ENCODE measurements around the gene CD79A.
A peak's percentile ranks its signal among the peaks of the same experiment; 100 is the strongest.

CD79A gene

DNA sequence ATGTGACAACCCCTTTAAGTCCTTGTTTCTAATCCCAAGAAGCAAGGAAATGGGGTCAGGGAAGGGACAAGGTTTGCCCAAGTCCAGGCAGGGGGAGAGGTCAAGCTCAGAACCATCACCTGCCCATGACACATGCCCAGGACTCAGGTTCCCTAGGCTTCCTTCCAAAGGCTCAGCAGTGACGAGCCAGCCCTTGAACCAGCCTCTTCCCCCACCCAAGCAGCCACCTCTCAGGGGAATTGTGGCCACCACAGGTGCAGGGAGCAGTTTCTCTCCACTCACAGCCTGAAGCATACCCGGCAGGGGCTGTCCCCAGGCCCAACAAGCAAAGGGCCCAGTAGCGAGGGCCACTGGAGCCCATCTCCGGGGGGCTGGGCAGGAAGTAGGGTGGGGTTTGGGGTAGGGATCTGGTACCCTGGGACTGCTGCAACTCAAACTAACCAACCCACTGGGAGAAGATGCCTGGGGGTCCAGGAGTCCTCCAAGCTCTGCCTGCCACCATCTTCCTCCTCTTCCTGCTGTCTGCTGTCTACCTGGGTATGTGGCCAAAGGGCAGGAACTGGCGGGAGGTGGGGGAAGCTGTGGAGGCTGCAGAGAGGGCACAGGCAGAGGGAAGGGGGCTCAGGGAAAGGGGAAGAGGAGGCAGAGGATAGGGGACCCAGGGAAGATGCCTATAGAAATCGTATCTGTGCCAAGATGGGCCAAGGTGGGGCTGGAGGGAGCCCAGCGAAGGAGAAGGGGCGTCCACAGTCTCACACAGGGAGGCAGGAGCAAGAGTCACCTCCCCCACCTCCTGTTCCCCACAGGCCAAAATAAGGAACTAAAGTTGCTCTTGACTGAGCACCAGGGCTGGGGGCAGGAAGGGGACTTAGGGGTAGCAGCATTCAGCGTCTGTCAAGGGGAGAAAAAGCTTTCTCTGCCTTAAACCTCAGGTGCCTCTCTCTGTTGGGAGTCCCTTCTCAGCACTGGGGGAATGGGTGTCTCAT, at the start of gene CD79A:
CD79A (plus strand) TSS at position 433 of the 986 bp plus-strand sequence; CDS start at position 459, 26 bp downstream.
- no peak for DNase-seq (ENCODE audit: low read depth in 2 of 2)

DNA sequence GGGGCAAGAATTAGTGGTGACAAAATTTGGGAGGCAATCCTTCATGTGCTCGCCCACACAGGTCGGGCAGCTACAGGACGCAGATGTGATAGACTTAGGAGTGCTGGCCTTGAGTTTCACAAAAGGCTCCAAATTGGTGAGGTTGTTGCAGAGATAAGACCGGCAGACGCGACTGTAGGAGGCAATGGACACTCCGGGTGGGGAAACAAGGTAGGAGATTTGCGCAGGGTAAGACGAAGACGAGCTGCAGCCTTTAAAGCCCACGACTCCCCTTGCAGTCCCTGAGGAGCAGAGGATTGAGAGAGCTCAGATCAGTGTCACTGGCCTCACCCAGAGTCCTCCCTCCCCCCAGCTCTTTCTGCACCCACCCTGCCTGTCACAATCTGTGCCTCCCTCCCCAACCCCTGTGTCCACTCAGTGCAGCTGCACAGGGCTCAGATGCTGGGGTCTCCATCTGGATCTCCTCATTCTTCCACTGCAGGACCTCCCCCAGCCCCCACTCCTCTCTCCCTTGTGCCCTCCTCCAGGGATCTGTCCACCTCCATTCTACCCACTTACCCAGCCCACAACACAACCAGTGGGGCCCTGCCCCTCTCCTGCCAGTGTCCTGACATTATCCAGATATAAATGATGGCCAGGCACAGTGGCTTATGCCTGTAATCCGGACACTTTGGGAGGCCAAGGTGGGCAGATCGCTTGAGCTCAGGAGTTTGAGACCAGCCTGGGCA, 38.9 kb upstream of the CD79A start:
- no peak for DNase-seq (ENCODE audit: low read depth in 2 of 2)

DNA sequence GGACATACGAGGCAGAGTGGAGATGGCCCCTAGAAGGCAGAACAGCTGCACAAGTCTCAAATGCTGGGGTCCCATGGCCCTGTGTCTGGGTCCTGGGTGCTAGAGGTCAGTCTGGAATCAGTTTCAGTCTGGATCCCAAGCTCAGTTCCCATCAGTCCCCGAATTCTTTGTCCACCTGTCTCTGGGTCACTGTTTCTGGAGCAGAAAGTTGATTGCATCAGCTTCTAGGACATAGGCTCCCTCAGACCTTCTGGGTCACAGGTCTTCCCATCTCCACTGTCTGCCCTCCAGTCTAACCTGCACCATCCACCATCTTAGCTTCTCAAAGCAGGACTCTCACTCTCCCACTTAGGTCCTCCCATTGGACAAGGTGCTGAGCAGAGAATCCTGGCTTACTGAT, 37.9 kb upstream of the CD79A start:
- DNase-seq (ENCODE audit: low read depth in 2 of 2): no peak

DNA sequence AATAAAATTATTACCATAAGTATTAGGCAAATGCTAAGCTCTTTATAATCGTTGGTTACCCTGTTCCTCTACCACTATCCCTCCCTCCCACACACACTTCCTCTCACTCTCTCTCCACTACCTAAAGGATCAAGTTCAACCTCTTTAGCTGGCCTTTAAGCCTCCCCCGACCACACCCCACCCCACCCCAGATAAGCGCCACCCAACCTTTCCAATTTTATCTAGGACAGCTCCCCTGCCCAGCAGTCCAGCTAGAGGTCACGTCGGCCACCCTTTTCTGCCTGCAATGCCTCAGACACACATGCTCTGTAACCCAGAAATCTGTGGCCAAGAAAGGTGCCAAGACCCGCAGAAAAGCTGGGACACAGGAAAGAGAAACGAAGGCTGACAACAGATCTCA, 33.7 kb upstream of the CD79A start:
- no peak for DNase-seq (ENCODE audit: low read depth in 2 of 2)

DNA sequence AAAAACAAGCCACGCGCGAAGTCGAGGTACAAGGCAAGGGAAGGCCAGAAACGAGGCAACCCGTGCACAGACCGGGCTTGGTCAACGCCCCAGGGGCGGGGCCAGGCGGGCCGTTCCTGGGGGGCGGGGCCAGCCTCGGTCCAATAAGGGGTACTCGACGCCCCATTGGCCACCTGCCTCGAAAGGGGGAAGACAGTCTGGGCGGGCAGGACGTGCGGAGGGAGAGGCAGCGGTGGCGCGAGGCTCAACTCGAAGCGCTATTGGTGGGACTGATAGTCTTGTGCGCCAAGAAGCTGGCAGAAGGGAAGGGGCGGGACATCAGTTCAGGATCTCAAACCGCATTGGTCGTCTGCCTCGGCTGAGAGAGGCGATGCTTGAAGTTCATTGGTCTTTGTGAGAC, 32.5 kb upstream of the CD79A start, which contains the start of gene LYPD4:
LYPD4 (minus strand) TSS at position 83 of the 400 bp plus-strand sequence. CDS start 5,398 bp downstream, outside the sequence.
- no peak for DNase-seq (ENCODE audit: low read depth in 2 of 2)

DNA sequence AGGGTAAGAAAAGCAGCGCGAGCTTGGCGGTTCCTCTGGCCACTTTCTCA, 32.3 kb upstream of the CD79A start, which contains the start of gene DMRTC2:
DMRTC2 (plus strand) TSS at position 42 of the 50 bp plus-strand sequence. CDS start 2,387 bp downstream, outside the sequence.
- DNase-seq (ENCODE audit: low read depth in 2 of 2): no peak

DNA sequence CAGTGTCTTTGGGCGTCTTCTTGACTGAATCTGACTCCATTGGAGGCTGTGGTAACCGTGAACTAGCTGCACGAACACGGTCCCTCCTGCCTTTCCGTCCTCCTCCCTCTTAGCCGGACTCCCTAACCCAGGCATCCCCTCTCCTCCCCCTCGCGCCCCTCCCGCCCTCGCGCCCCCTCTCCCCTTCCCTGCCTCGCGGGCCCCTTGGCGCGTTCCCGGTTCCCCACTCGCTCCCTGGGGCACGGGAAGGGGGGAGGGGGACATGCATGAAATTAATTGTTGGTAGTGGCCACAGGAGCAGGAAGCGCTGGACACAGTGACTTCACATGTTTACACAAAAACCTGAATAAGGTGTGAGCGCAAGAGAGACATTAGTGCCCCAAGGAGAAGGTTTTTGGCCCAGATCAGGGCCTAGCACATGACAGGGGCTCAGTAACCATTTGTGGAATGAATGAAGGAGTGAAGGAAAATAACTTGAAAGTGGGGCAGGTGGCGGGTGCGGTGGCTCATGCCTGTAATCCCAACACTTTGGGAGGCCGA, 32.0 kb upstream of the CD79A start:
- DNase-seq (ENCODE audit: low read depth in 2 of 2): no peak

DNA sequence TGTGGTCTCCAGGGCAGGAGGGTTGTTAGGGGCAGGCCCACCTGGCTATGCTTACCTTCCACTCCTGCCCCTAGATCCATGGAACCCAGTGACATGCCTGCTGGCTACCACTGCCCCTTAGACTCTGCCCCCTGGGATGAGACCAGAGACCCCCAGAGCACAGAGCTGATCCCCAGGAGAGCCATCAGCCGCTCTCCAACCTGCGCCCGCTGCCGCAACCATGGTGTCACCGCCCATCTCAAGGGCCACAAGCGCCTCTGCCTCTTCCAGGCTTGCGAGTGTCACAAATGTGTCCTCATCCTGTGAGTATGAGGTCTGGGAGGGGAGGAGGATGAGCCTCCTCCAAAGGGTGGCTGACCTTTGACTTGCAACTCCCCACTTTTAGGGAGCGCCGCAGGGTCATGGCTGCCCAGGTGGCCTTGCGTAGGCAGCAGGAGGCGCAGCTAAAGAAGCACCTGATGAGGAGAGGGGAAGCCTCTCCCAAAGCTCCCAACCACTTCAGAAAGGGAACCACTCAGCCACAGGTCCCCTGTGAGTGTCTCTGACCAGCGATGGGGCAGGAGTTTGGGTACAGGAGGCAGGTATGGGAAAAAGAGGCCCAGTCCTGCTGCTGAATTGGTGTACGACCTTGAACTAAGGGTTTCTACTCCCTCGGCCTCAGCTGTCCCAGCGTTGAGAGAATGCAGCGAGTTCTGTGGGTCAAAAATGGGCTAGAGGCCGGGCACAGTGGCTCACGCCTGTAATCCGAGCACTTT, 29.6 kb upstream of the CD79A start:
- no peak for DNase-seq (ENCODE audit: low read depth in 2 of 2)

DNA sequence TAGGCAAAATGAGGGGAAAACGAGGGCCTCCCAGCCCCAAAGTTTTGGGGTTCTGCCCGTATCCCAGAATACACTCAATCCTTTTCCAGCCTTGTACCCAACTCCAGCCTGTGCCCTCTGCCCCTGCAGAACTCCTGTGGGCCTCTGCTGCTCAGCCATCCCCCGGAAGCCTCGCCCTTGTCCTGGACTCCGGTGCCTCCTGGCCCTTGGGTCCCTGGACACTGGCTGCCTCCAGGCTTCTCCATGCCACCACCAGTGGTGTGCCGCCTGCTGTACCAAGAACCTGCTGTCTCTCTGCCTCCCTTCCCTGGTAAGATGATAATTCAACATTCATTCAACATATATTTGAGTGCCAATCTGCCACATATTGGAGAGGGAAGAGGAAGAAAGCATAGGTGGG, 28.4 kb upstream of the CD79A start:
- DNase-seq (ENCODE audit: low read depth in 2 of 2): no peak

DNA sequence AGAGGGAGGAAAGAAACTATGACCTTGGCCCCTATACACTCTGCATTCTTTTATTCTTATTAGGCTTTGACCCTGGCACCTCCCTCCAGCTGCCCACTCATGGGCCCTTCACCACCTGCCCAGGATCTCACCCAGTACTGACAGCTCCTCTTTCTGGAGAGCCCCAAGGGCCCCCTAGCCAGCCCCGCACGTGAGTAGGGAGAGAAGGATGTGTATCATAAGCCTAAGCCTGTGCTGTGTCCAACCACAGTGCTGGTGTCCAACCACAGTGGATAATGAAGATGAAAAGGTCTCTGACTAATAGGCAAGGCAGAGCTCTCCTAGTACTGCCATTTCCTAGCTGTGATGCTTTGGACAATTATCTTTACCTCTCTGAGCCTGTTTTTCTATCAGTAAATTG, 28.0 kb upstream of the CD79A start:
- DNase-seq (ENCODE audit: low read depth in 2 of 2): no peak

DNA sequence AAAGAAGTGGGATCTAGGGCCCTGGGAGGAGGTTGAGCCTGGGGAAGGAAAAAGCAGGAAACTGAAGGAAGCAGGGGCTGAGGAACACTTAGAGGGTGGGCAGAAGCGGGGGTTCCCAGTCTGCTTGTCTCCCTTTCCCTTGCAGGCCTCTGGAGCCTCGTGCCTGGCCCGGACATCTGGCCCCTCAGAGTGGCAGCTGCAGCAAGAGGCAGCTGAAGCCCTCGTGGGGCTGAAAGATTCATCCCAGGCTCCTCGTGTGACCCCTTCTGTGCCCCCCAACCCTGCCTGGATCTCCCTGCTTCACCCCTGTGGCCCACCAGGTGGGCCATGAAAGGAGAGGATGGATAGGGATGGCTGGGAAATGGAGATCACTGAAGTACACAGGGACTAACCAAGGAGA, 26.7 kb upstream of the CD79A start:
- DNase-seq (ENCODE audit: low read depth in 2 of 2): no peak

DNA sequence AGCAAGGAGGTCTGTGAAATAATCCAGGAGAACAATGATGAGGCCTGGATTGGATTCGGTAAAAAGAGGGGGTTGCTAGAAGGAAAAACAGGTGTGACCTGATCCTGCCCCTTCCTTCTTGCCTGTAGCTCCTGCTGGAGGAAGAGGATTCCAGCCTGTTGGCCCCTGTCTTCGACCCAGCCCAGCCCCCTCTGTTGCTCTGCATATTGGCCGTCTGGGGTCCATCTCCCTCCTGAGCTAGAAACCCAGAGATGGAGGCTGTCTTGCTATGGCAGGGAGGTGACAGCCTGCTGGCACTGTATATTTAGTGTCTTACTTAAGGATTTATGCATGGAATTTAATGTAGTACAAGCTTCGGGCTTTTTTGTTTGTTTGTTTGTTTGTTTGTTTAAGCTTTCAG, 25.6 kb upstream of the CD79A start:
- DNase-seq (ENCODE audit: low read depth in 2 of 2): no peak

DNA sequence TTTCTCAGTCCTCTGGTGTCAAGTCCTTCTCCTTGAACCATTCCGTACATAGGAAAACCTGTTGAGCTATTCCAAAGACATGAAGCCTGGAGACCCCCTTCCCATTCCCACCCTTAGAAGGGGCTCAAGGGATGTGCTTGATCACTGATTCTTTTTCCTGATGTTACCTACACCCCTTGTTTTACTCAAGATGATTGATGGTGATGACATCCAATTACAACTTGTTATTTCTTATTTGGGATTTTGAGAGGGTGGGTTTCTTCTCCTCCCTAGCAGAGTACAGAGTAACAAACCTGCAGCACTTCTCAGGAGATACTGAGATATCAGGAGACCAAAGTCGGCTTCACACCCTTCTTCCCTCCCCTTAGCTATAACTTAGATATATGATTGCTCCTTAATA, 23.7 kb upstream of the CD79A start:
- no peak for DNase-seq (ENCODE audit: low read depth in 2 of 2)

DNA sequence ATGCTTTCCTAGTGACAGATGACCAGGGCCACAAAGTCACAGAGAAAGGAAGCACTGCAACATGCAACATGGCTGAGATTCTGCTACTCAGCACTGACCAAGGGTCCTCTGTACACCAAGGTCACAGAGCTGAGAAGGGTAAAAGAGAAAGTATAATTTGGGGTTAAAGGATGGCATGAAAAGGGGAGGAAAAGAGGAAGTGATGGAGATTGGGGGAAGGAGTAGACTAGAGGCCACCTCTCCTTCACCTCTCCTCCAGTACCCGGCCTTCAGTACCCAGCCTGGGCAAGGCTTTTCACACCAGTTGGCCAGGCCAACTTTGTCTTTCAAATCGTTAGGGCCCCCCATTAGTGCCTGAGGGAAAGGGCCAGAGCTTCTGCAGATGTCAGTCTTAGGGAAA, 23.3 kb upstream of the CD79A start:
- DNase-seq (ENCODE audit: low read depth in 2 of 2): no peak

DNA sequence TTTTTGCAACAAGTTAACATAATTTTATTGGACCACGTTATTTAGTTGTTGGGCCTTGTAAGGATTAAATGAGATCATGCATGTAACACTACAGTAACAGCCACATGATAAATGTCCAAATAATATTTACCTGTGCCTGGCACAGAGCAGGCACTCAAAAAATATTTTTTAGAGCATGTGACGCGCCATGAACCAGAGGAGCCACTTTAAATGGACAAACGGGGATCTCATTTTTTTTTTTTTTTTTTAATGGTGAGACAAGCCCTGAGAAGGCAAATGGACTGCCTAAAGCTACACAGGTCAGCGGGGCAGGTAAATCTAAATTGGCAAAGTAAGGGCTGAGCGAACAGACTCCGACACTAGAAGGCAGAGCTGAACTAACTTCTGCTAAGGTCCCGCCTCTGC, 17.9 kb upstream of the CD79A start:
- no peak for DNase-seq (ENCODE audit: low read depth in 2 of 2)

DNA sequence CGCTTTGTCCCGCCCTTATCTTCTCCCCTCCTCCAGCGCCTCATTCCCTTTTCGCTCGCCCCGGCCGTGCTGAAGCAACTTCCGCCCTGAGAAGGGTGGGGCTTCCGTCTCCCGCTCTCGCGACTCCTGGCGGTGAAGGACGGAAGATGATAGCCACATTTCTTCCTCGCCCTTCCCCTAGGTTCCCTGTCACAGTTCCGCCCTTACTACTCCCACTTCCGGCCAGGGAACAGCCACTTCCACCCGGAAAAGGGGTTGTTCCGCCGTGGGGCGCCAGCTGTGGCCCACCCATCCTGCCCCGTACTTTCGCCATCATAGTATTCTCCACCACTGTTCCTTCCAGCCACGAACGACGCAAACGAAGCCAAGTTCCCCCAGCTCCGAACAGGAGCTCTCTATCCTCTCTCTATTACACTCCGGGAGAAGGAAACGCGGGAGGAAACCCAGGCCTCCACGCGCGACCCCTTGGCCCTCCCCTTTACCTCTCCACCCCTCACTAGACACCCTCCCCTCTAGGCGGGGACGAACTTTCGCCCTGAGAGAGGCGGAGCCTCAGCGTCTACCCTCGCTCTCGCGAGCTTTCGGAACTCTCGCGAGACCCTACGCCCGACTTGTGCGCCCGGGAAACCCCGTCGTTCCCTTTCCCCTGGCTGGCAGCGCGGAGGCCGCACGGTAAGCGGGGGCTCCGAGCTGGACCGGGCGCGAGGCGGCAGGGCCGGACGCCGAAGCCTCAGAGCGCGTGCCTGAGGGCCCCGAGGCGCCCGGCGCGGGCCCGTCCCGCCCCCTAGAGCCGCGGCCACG, 17.3 kb upstream of the CD79A start, which contains the start of gene RPS19:
RPS19 (plus strand) TSS at position 638 of the 801 bp plus-strand sequence. CDS start 520 bp downstream, outside the sequence.
- DNase-seq (ENCODE audit: low read depth in 2 of 2): peak; percentile 95

DNA sequence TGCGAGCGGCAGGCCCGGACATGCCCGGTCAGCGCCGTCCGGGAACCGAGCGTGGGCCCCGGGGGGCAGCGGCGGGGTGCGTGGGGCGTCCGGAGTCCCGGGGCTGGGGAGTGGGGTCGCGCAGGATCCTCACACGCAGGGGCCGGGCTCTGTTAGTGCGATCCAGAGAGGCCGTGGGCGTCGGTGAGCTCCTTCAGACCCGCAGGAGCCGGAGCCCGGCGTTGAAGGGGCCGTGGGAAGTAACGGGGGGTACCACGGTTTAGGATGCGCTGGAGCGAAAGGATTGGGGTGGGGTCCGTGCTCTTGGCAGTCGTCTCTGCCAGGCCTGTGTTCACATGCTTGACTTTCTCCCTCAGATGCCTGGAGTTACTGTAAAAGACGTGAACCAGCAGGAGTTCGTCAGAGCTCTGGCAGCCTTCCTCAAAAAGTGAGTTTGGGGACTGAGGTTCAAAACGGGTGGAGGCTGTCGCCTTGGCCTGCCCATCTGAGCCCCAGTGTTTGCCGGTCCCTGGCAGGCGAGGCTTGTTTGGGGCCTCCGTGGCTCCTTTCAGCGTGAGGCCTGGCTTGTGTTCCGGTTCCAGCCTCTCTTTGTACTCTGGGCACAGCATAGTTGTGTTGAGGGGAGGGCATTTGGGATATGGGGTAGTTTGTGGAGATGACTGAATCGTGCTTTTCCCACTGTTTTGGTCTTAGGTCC, 16.5 kb upstream of the CD79A start:
- DNase-seq (ENCODE audit: low read depth in 2 of 2): no peak

DNA sequence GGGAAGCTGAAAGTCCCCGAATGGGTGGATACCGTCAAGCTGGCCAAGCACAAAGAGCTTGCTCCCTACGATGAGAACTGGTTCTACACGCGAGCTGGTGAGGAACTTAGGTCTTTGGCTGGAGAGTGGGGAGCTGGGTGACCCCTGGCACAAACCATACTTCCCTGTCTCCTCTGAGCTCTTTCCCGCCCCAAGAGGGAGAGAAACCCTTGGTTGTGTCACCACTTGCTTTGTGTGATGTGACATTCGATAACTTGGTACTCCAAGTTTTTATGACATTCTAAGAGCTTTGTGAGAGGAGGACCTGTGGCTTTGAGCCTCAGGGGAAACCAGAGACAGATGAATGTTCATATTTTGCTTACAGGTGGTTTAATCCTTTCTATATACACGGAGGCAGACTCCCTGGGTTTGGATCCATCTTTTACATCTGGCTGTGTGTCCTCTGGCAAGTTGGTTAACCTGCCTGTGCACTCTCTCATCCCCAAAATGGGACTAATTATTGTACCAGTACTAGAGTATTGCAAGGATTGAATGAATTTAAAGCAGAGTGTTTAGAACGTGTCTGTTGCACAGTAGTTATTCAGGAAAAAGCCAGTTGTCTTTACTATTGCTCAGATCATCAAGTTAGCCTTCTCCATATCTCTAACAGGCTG, 15.8 kb upstream of the CD79A start:
- no peak for DNase-seq (ENCODE audit: low read depth in 2 of 2)

DNA sequence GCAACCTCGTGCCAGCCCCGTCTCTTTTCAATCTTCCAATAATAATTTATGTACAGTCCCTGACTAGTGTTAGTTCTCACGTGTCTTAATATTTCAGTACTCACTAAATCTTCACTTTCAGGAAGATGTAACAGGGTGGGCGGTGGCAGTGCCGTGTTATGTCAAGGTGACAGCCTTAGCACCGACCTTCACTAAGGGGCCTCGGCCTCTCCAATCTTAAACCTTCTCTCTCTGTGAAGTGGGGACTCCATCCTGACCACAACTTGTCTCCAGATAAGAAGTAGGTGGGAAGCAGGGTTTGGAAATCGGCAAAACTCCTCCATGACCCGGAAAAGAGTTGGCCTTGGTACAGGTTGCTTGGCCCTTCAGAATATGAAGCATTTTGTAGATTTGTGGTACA, 15.2 kb upstream of the CD79A start:
- DNase-seq (ENCODE audit: low read depth in 2 of 2): no peak

DNA sequence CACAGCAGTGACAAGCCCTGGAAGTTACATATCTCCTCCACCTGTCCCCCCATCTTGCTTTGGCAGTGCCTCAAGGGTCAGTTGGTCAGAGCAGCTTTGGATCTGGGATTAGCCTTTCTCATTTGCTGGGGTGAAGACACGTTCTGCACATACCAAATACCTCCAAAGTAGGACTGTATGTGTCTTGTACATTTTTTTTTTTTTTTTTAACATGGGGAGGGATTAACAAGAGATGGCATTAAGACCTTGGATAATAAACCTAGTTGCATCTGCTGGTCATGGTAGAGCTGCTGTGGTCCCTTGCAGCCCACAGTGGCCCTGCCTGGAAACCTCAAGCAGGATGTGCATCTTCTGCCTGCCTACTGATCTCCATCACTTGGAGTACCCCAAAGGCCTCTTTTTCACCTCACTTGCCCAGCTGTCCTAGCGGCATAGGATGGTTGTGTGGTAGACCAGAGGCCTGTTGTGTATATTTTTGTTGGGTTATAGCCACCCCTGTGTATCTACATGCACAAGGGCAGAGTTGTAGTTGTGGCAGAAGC, 14.6 kb upstream of the CD79A start:
- DNase-seq (ENCODE audit: low read depth in 2 of 2): no peak

Measured in stimulated activated CD8-positive, alpha-beta memory T cell treated with anti-CD3 and anti-CD28 coated beads, Interleukin-15, amount 100 ng/mL, for 48 hours (primary cell).